HepG2 (cell line): ENCODE measurements around the gene TSPAN9. TPM values are rescaled to one million over a fixed set of nuclear protein-coding genes. Genes with fewer than 3 reads are reported as not detected.

Experiments used
- AGO2 ChIP-seq: fragments of 200-400 bp; formaldehyde crosslinking; optimal IDR thresholded peaks from 2 replicates; pipeline ENCODE3; 2017; ENCODE audit warnings: mild to moderate bottlenecking, low read depth, low read length, moderate library complexity
- FOXK2 ChIP-seq: fragments of 450-650 bp; IDR thresholded peaks from 2 replicates; pipeline ENCODE4 v1.6.1; 2016
- KAT8 ChIP-seq: IDR thresholded peaks from 2 replicates; pipeline ENCODE4 v1.6.1; 2016; ENCODE audit warnings: missing genetic modification reagents, missing compliant biosample characterization
- MXD3 ChIP-seq: IDR thresholded peaks from 2 replicates; pipeline ENCODE4 v1.6.1; 2016; ENCODE audit warnings: mild to moderate bottlenecking, missing biosample characterization, missing genetic modification reagents
- RFX3 ChIP-seq: IDR thresholded peaks from 2 replicates; pipeline ENCODE4 v1.6.1; 2016; ENCODE audit warnings: missing biosample characterization, missing genetic modification reagents
- SAFB2 ChIP-seq: sonication (generic); formaldehyde crosslinking; IDR thresholded peaks from 2 replicates; pipeline ENCODE4 v1.5.1; 2020; ENCODE audit warnings: missing genetic modification reagents, low read depth, mild to moderate bottlenecking, borderline replicate concordance
- SMARCC2 ChIP-seq: fragments of 450-650 bp; IDR thresholded peaks from 2 replicates; pipeline ENCODE4 v1.6.1; 2017; ENCODE audit warnings: antibody characterized with exemption, mild to moderate bottlenecking
- SNAPC4 ChIP-seq: sonication (generic); formaldehyde crosslinking; IDR thresholded peaks from 2 replicates; pipeline ENCODE4 v1.4.0; 2020; ENCODE audit warnings: mild to moderate bottlenecking, missing genetic modification reagents
- TERF1 ChIP-seq: sonication (generic); formaldehyde crosslinking; IDR thresholded peaks from 2 replicates; pipeline ENCODE4 v1.8.0; 2022; ENCODE audit warnings: mild to moderate bottlenecking, missing genetic modification reagents, moderate library complexity
- TFDP2 ChIP-seq: sonication (generic); formaldehyde crosslinking; IDR thresholded peaks from 2 replicates; pipeline ENCODE4 v1.4.0; 2020; ENCODE audit warnings: missing genetic modification reagents
- THAP11 ChIP-seq: IDR thresholded peaks from 2 replicates; pipeline ENCODE4 v1.6.1; 2016; ENCODE audit warnings: missing biosample characterization, missing genetic modification reagents
- YY1 ChIP-seq: IDR thresholded peaks from 2 replicates; pipeline ENCODE4 v1.6.1; 2011; ENCODE audit warnings: low read length, low read depth, moderate library complexity, mild to moderate bottlenecking; ENCODE audit not compliant: insufficient read depth, insufficient replicate concordance
- ZNF121 ChIP-seq: sonication (generic); formaldehyde crosslinking; IDR thresholded peaks from 2 replicates; pipeline ENCODE4 v1.5.0; 2020; ENCODE audit warnings: mild to moderate bottlenecking, missing genetic modification reagents
- ZNF124 ChIP-seq: sonication (generic); formaldehyde crosslinking; IDR thresholded peaks from 2 replicates; pipeline ENCODE4 v1.4.0; 2020; ENCODE audit warnings: missing genetic modification reagents
- ZNF207 ChIP-seq: fragments of 450-650 bp; IDR thresholded peaks from 2 replicates; pipeline ENCODE4 v1.6.1; 2016; ENCODE audit warnings: antibody characterized with exemption, borderline replicate concordance
- ZNF33A ChIP-seq: sonication (generic); formaldehyde crosslinking; IDR thresholded peaks from 2 replicates; pipeline ENCODE4 v1.5.1; 2020; ENCODE audit warnings: missing genetic modification reagents, mild to moderate bottlenecking, moderate library complexity, borderline replicate concordance
- ZNF350 ChIP-seq: sonication (generic); formaldehyde crosslinking; IDR thresholded peaks from 2 replicates; pipeline ENCODE4 v1.4.0; 2020; ENCODE audit warnings: mild to moderate bottlenecking, low read depth, missing genetic modification reagents, borderline replicate concordance
- ZNF776 ChIP-seq: sonication (generic); formaldehyde crosslinking; IDR thresholded peaks from 2 replicates; pipeline ENCODE4 v1.4.0; 2020; ENCODE audit warnings: mild to moderate bottlenecking, missing genetic modification reagents
- polyA plus RNA-seq, 8 experiments: library from polyadenylated mRNA; depleted of rRNA in 3 of 8; stranded (reverse) in 7 of 8; unstranded in 1 of 8; fragments of >200 nt; fragmentation: Illumina TruSeq in 4 of 8; extraction: Trizol in 4 of 8; gene quantifications; 2 replicates each; pipeline versions ENCODE4 v1.2.1 to v1.2.3, GENCODE V29; 2011 to 2016; ENCODE audit warnings: low read depth in 4 of 8, missing spikeins in 1 of 8, mixed read lengths in 1 of 8; ENCODE audit not compliant: insufficient read depth in 1 of 8
- total RNA-seq, 5 experiments: library from RNA; depleted of rRNA; stranded (reverse); fragments of >200 nt; fragmentation: Illumina TruSeq; extraction: Trizol; gene quantifications; 2 replicates each; pipeline ENCODE4 v1.2.3, GENCODE V29; 2016; ENCODE audit warnings: low read depth in 1 of 5
- TF ChIP-seq, protein P1 (sequence below): sonication (generic); formaldehyde crosslinking; IDR thresholded peaks from 2 replicates; pipeline ENCODE4 v1.4.0; 2020; ENCODE audit warnings: missing genetic modification reagents
- TF ChIP-seq, protein P2 (sequence below): sonication (generic); formaldehyde crosslinking; IDR thresholded peaks from 2 replicates; pipeline ENCODE4 v1.4.0; 2020; ENCODE audit warnings: mild to moderate bottlenecking, missing genetic modification reagents

Gene TSPAN9
- total and polyA plus RNA-seq, 2 of the 13 experiments (the other 11 are each of a cell fraction or from before 2014, with no cell fraction given), result 18.1 to 42.3 TPM

GRCh38 chr12:3076730-3077571 lies at the start of gene TSPAN9 (continued):
- TF ChIP-seq MXD3 (CRISPR knock-in tag), result 0 out of 2 replicates have a peak, but pooled peaks have one; percentile 15
- TF ChIP-seq FOXK2, result no peak
- no peak for TF ChIP-seq ZNF121 (CRISPR knock-in tag)
- TF ChIP-seq ZNF124 (CRISPR knock-in tag), result no peak
- TF ChIP-seq TFDP2 (CRISPR knock-in tag), result peak; percentile 32; the same call in 1 of the 2 replicates
- TF ChIP-seq, protein P1, sequence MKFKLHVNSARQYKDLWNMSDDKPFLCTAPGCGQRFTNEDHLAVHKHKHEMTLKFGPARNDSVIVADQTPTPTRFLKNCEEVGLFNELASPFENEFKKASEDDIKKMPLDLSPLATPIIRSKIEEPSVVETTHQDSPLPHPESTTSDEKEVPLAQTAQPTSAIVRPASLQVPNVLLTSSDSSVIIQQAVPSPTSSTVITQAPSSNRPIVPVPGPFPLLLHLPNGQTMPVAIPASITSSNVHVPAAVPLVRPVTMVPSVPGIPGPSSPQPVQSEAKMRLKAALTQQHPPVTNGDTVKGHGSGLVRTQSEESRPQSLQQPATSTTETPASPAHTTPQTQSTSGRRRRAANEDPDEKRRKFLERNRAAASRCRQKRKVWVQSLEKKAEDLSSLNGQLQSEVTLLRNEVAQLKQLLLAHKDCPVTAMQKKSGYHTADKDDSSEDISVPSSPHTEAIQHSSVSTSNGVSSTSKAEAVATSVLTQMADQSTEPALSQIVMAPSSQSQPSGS (CRISPR knock-in tag), result no peak
- TF ChIP-seq, protein P2, sequence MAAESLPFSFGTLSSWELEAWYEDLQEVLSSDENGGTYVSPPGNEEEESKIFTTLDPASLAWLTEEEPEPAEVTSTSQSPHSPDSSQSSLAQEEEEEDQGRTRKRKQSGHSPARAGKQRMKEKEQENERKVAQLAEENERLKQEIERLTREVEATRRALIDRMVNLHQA (CRISPR knock-in tag), result no peak
- no peak for TF ChIP-seq YY1
- 0 out of 2 replicates have a peak, but pooled peaks have one; percentile 15 for TF ChIP-seq THAP11
- TF ChIP-seq TERF1 (CRISPR knock-in tag), result no peak
- peak; percentile 57; the same call in 1 of the 2 replicates for TF ChIP-seq KAT8 (CRISPR knock-in tag)
- TF ChIP-seq RFX3 (CRISPR knock-in tag), result no peak
- peak; percentile 29; the same call in 1 of the 2 replicates for TF ChIP-seq SAFB2 (CRISPR knock-in tag)
- no peak for TF ChIP-seq SNAPC4 (CRISPR knock-in tag)
- TF ChIP-seq ZNF33A (CRISPR knock-in tag), result no peak
- TF ChIP-seq ZNF207, result no peak
- TF ChIP-seq ZNF776, result peak; percentile 92; the same call in 1 of the 2 replicates
- peak; percentile 67 for TF ChIP-seq AGO2
- no peak for TF ChIP-seq SMARCC2
- TF ChIP-seq ZNF350 (CRISPR knock-in tag), result 0 out of 2 replicates have a peak, but pooled peaks have one; percentile 40
